Hepatocyte (in vitro differentiated cells): ENCODE results near the gene KCNQ2.

Experiments used
- CTCF ChIP-seq: fragments of 200-600 bp; sonication (generic); IDR thresholded peaks from 2 replicates; pipeline ENCODE4 v1.5.1; 2016; ENCODE audit warnings: antibody characterized with exemption, mild to moderate bottlenecking; ENCODE audit not compliant: poor library complexity
- EZH2phosphoT487 ChIP-seq: fragments of 200-600 bp; sonication (generic); IDR thresholded peaks from one replicate; pipeline ENCODE4 v1.6.1; 2018; ENCODE audit warnings: antibody characterized with exemption, mild to moderate bottlenecking, low read depth, moderate library complexity; ENCODE audit not compliant: unreplicated experiment, severe bottlenecking

- TF ChIP-seq CTCF (no peak), EZH2phosphoT487 (no peak)
Measured at GRCh38 chr20:63393566-63393965, 78.9 kb downstream of the KCNQ2 start.
